NCI-H2227 (cell line): ENCODE measurements around the gene CLDN24.

Source experiments
- DNase-seq: peaks from one replicate; lab custom pipeline; 2025; ENCODE audit not compliant: unreplicated experiment; lab: John Stamatoyannopoulos, UW

The CLDN24 gene

DNA sequence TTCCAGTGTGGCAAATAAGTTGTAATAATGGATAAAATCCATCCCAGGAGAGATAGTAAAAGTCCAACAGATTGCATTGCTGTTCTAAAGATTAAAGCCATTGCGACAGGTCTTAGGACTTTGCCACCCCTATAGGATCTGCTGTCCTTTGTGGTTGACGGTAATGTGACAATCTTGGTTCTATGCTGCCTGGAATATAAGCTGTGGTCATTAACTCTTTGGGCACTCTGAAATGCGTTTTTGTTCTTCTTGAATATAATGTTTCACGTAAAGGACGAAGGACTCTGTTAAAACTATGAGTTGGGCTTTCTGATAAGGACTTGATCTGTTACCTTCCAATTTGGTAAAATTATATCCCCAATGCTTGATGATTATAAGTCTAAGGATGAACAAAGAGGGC is at the start of gene CLDN24:
CLDN24 (minus strand) TSS at position 101 of the 400 bp plus-strand sequence; CDS start at position 101, 0 bp downstream.
- DNase-seq: no peak

DNA sequence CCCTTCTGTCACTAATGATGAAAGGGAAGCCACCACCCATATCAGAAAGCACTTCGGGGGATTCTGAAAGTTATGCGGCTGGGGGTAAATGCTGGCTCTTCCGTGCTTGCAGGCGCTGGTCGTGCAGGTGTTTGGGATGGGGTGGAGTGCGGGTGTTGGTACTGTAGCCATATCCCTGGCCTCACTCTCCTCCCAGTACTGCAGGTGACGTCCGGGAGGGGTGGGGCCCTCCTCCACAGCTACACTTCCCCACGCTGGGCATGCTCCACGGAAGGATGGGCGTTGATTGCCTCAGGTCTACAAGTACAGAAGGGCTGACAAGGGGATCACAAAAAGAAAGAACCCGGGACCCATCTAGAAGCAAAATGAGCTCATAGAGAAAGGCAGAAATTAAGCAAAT is 48.6 kb upstream of the CLDN24 start:
- no peak for DNase-seq

DNA sequence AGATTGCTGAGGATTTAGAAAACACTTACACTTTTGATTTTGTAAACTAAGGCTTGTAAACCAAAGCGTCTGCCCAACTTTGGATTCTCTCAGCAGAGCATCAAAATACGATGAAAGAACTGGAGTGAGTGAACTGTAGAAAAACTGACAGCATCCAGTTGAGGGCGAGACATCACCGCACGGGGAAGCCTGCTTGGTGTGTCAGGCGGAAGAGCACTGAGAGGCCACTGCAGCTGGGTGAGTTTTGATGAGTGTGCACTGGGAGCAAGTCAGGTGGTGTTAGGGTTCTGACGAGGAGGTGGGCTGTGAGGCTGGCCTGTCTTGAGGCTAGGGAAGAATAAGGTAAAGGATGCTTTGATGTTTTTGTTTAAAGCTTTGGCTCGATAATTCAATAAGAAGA is 46.8 kb upstream of the CLDN24 start:
- DNase-seq: no peak

GRCh38 chr4:183366206-183366835 is 44.1 kb upstream of the CLDN24 start:
- DNase-seq: no peak

- DNase-seq: no peak
Observed at GRCh38 chr4:183364025-183364424, 41.8 kb upstream of the CLDN24 start.

DNA sequence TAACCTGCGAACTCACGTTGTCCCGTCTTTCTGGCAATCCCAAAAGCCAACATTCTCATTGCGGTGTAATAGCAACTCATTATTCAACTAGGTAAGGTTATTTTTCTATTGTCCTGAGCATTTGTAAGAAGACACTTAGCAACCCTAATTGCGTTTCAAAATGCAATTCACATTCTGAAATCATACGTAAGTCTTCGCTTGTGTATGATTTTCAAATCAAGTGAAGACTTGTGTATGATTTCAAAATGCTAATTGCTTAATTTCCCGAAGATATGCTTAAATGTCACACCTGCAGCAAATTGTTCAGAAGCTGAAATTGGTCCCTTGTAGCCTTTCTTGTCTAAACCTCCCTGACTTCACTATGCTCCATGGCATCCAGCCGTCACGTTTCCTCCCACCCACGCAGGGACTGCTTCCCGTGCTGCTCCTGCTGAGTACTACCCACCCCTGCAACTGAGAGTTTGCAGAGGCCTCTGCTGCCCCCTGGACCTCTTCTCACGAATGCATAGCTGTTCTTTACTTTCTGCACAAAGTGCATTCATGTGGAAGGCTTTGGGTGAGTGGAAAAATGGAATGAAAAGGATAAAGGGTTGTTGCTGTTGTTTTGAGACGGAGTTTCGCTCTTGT is 40.8 kb upstream of the CLDN24 start:
- no peak for DNase-seq

DNA sequence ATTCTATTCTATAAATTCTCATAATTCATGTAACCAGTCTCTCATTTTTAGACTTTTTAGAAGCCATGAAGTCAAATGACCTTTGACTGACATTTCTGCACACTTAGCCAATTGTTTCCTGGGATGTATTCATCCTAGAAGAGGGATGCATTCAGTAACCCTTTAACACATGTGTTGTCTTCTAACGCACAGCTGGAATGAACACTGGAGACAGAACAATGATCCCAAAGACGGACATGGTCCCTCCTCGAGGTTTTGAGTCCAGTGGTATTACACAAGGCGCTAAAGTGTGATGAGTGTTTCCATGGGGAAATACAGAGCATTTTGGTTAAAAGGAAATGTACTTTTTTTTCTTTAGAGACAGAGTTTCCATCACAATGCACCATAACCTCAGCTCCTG is 39.8 kb upstream of the CLDN24 start:
- no peak for DNase-seq

- no peak for DNase-seq
Observed at GRCh38 chr4:183360161-183360919, 38.1 kb upstream of the CLDN24 start.

DNA sequence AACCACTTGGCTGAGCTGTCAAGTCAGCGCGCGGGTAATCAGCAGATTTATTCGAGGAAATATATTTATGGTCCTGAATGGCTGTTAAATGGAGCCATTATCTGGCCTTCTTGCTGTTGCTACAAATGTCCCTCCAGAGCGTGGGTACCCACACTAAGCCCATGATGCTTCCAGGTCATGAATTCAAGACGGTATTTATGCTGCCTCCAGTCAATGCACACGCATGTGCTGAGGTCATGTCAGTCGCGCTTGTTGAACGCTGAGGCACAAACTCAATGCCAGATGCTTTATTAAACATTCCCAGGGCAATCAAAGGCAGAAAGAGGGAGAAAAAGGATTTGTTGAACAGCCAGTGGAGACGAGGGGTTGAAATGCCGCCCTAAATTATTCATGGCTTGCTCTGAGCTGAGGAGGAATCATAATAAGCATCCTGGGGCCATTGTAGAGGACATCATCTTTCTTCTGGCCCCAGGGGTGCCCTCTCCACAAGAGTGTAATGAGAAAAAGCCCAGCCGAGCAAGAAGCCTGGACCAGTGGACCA is 36.1 kb upstream of the CLDN24 start:
- DNase-seq: no peak

- no peak for DNase-seq
Observed at GRCh38 chr4:183356931-183357675, 34.9 kb upstream of the CLDN24 start.

DNA sequence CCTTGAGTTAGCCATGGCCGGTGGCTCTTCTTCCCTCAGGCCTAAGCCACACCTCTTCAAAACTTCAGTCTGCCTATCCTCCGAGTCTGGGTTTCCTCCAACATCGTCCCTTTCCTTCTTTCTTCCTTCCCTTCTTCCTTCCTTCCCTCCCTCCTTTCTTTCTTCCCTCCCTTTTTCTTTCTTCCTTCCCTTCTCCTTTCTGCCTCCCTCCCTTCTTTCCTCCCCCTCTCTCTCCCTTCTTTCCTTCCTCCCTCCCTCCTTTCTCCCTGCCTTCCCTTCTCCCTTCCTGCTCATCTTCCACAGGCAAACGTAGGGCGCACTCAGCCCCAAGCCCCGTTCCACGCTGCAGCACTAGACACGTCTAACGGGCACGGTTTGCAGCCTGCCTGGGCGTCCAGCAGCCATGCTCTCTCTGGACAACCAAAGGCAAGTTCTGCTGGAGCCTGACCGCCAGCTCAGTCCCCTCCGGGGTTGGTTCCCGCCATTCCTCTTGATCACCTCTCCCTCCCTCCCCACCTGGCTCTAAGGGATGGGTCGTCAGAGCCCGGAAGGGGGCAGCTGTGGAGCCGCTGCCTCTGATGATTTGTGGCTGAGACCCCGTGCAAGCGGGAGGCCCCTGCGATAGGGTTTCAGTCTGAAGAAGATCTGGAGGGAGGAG is 34.1 kb upstream of the CLDN24 start:
- DNase-seq: no peak

GRCh38 chr4:183355405-183355804 is 33.2 kb upstream of the CLDN24 start:
- no peak for DNase-seq

DNA sequence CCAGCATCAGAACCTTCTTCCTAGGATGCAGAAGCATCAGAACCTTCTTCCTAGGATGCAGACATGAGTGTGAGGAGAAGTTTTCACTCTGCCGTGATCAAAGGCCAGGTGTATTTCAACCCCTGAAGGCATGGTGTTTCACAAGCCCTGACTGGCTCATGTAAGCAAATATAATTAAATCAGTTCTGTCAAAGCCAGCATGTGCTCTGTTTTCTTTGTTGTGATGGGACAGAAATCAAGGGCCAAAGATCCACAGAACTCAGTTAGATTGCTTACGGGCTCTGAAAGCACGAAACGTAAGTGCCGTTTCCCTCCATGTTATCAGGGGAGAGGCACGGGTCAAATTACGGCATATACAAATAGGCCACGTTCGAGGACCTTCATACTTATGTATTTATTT is 32.0 kb upstream of the CLDN24 start:
- no peak for DNase-seq

DNA sequence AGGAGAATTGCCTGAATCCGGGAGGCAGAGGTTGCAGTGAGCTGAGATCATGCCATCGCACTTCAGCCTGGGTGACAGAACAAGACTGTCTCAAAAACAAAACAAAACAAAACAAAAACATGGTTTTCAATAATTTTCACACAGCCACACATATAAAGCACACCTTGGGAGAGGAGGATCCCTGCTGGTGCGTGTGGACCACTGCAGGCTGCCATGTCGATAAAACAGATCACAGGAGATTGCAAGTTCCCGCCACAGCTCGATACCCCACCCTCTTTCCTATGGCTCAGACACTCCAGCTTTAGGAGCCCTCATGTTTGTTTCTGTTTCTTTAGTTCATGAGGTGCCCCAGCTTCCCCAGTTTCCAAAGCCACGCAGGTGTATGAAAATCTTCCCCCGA is 31.3 kb upstream of the CLDN24 start:
- DNase-seq: no peak

DNA sequence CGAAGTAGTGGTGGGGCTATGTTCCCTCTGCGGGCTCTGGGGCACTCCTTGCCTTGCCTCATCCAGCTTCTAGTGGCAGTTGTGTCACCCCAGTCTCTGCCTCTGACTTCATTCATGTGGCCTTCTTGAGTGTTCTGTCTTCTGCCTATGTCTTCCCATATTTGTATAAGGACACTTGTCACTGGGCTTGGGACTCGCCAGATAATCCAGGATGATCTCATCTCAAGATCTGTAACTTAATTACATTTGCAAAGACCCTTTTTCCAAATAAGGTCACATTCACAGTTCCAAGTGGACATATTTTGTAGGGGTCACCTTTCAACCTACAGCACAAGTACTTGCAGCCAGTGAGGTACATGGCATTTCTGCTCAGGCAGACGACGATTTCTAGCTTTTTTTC is 30.3 kb upstream of the CLDN24 start:
- DNase-seq: no peak

GRCh38 chr4:183350317-183351071 is 28.3 kb upstream of the CLDN24 start:
- DNase-seq: no peak

DNA sequence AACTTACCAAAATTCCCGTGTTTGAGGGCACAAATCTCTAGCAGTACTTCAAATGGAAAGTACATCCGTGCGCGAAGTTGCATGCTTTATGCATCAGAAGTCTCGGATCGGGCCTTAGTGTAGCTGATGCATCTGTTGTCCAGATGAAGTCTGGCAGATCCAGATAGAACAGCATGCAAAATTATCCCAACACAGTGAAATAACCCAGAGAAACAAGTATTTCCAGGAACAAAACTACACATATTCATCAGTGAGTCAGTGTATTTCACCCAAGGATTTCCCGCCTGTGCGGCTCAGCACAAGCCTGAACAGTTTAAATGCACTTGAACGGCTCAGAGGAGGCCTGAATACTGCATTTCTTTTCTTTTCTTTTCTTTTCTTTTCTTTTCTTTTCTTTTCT is 27.4 kb upstream of the CLDN24 start:
- no peak for DNase-seq

DNA sequence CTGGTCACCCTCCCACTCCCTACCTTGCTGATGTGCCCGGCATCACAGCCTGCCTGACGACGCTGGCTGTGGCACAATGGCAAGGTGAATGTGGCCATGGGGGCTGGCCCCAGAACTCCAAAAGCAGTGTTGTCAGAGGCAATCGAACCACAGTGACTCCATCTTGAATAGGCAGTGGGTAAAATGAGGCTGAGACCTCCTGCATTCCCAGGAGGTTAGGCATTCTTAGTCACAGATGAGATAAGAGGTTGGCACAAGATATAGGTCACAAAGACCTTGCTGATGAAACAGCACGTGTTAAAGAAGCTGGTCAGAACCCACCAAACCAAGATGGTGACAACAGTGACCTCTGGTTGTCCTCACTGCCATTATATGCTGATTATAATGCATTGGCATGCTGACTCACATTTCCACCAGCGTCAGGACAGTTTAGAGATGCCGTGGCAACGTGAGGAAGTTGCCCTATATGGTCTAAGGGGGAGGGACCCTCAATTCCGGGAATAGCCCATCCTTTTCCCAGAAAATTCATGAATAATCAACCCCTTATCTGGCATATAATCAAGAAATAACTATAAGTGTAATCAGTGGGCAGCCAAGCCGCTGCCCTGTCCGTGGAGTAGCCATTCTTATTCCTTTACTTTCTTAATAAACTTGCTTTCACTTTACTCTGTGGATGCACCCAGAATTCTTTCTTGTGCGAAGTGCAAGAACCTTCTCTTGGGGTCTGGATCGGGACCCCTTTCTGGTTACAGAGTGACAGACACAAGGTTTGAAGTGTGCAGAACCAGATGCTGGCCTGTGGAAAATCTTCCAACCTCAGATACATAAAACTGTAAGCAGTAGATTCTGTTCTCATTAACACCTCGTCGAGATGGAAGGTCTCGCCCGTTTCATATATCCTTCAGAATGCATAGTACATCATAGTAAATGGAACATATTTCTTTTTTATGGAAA is 26.8 kb upstream of the CLDN24 start:
- DNase-seq: no peak

GRCh38 chr4:183348136-183348535 is 25.9 kb upstream of the CLDN24 start:
- no peak for DNase-seq
